Uterus (tissue), 4 donors: Measurements from ENCODE around the gene ACY1. TPM values are rescaled to one million over a fixed set of nuclear protein-coding genes. Genes with fewer than 3 reads are reported as not detected.

Experiments used
- DNase-seq, 2 donors: peaks; one replicate each; pipeline ENCODE4 v3.0.0-alpha.2; 2019 to 2020
- H3K27ac ChIP-seq, 2 donors: fragments of 200-600 bp; sonication (generic); 1 replicate in 1 of 2; 2 replicates in 1 of 2; pipeline ENCODE4 v1.5.1; 2016 to 2018
- H3K27me3 ChIP-seq, 2 donors: fragments of 200-600 bp; sonication (generic); one replicate each; pipeline ENCODE4 v1.5.1; 2018 to 2019; ENCODE audit warnings: control low read depth in 1 of 2
- H3K36me3 ChIP-seq, 2 donors: fragments of 200-600 bp; sonication (generic); one replicate each; pipeline ENCODE4 v1.5.1; 2019; ENCODE audit warnings: control low read depth in 1 of 2
- H3K4me1 ChIP-seq, 2 donors: fragments of 200-600 bp; sonication (generic); one replicate each; pipeline ENCODE4 v1.5.1; 2018 to 2019; ENCODE audit warnings: control low read depth in 1 of 2
- H3K4me3 ChIP-seq, 2 donors: fragments of 200-600 bp; sonication (generic); 1 replicate in 1 of 2; 2 replicates in 1 of 2; pipeline ENCODE4 v1.5.1; 2018 to 2019; ENCODE audit warnings: mild to moderate bottlenecking in 1 of 2
- H3K9me3 ChIP-seq, 2 donors: fragments of 200-600 bp; sonication (generic); one replicate each; pipeline ENCODE4 v1.5.1; 2019; ENCODE audit warnings: control low read depth in 1 of 2
- CTCF ChIP-seq, 4 experiments: fragments of 200-600 bp in 2 of 4; fragments of 450-650 bp in 2 of 4; sonication (generic) in 2 of 4; IDR thresholded peaks; one replicate each; pipeline ENCODE4 v1.5.1; 2016 to 2019; ENCODE audit warnings: antibody characterized with exemption in 4 of 4, mild to moderate bottlenecking in 2 of 4, moderate library complexity in 1 of 4
- POLR2A ChIP-seq, 2 donors: fragments of 450-650 bp; IDR thresholded peaks; one replicate each; pipeline ENCODE4 v1.6.1; 2016; ENCODE audit warnings: antibody characterized with exemption in 2 of 2, mild to moderate bottlenecking in 1 of 2, moderate library complexity in 1 of 2
- intact Hi-C: fragments of 100-400 bp; cut with DNase I; formaldehyde crosslinking; loops from one replicate; pipeline ENCODE4 v1.15.1; 2023; ENCODE audit warnings: low total_unique reads
- total RNA-seq, 4 donors: library from RNA; depleted of rRNA in 3 of 4; stranded (reverse); fragments of >200 nt in 3 of 4; gene quantifications; one replicate each; pipeline versions ENCODE4 v1.1.0 to v1.2.4, GENCODE V29; 2014 to 2023
- donor health status: DM: yes; HTN: yes; CAD: no.

The ACY1 gene
- total RNA-seq, 4 donors from 2014 or later: 1.3 to 19.0 (median 12.4) TPM; not detected in 1

- TF ChIP-seq CTCF (IDR thresholded peaks at IDR 0.05) (no peak), POLR2A (IDR thresholded peaks at IDR 0.05) (no peak)
- H3K27me3 ChIP-seq: no peaks in the 10 kb centered on the region
- no peaks in the 10 kb centered on the region for H3K9me3 ChIP-seq
- H3K4me3 ChIP-seq: no peak overlapping the region
- no peaks in the 10 kb centered on the region for H3K36me3 ChIP-seq
- DNase-seq: no peak
- intact Hi-C loops: no loop called here
- peaks cover 0 to 6% of the 10 kb centered on the region in 2 donors for H3K4me1 ChIP-seq
- H3K27ac ChIP-seq: no peak overlapping the region
Observed at GRCh38 chr3:51937014-51937413, 46.3 kb upstream of the ACY1 start.

- Histone ChIP-seq H3K9me3 (no peaks in the 10 kb centered on the region), H3K4me3 (no peak overlapping the region), H3K27ac (no peak overlapping the region), H3K36me3 (no peaks in the 10 kb centered on the region), H3K27me3 (no peaks in the 10 kb centered on the region), H3K4me1 (peaks cover 0 to 6% of the 10 kb centered on the region in 2 donors)
- DNase-seq: no peak
- intact Hi-C loops: no loop called here
- TF ChIP-seq POLR2A (IDR thresholded peaks at IDR 0.05): no peak
- TF ChIP-seq CTCF (IDR thresholded peaks at IDR 0.05): no peak
Observed at GRCh38 chr3:51937611-51938450, 45.5 kb upstream of the ACY1 start.

- Histone ChIP-seq H3K4me3 (no peak overlapping the region), H3K4me1 (peaks cover 0 to 6% of the 10 kb centered on the region in 2 donors), H3K9me3 (no peaks in the 10 kb centered on the region), H3K27ac (no peak overlapping the region), H3K27me3 (no peaks in the 10 kb centered on the region), H3K36me3 (no peaks in the 10 kb centered on the region)
- intact Hi-C loops: no loop called here
- no peak for TF ChIP-seq POLR2A (IDR thresholded peaks at IDR 0.05)
- TF ChIP-seq CTCF (IDR thresholded peaks at IDR 0.05): no peak
- no peak for DNase-seq
Observed at GRCh38 chr3:51938780-51939425, 44.4 kb upstream of the ACY1 start.

- no peaks in the 10 kb centered on the region for H3K36me3 ChIP-seq
- no peaks in the 10 kb centered on the region for H3K9me3 ChIP-seq
- H3K4me1 ChIP-seq: peaks cover 0 to 6% of the 10 kb centered on the region in 2 donors
- no peak for TF ChIP-seq POLR2A (IDR thresholded peaks at IDR 0.05)
- TF ChIP-seq CTCF (IDR thresholded peaks at IDR 0.05): no peak
- intact Hi-C loops: no loop called here
- DNase-seq: no peak
- peak overlapping the region; percentile 69 to 72 for H3K4me3 ChIP-seq
- H3K27me3 ChIP-seq: no peaks in the 10 kb centered on the region
- H3K27ac ChIP-seq: peak overlapping the region in 1 of 2 donors; percentile 74
Observed at GRCh38 chr3:51940648-51941462, 42.5 kb upstream of the ACY1 start.
